H54 (cell line): ENCODE measurements around the gene CACNA1C.

Source experiments
- DNase-seq: peaks from one replicate; pipeline ENCODE4 v3.0.0; 2011; ENCODE audit warnings: low spot score, mixed read lengths; ENCODE audit not compliant: insufficient read length
- FAIRE-seq: peaks from 3 replicates; lab custom pipeline; 2011; peaks lifted over from hg19 to GRCh38; lab: Jason Lieb, UNC
- POLR2A ChIP-seq: IDR thresholded peaks from 2 replicates; pipeline ENCODE4 v1.6.1; 2011; ENCODE audit warnings: low read depth, mild to moderate bottlenecking, low read length

Gene CACNA1C

DNA sequence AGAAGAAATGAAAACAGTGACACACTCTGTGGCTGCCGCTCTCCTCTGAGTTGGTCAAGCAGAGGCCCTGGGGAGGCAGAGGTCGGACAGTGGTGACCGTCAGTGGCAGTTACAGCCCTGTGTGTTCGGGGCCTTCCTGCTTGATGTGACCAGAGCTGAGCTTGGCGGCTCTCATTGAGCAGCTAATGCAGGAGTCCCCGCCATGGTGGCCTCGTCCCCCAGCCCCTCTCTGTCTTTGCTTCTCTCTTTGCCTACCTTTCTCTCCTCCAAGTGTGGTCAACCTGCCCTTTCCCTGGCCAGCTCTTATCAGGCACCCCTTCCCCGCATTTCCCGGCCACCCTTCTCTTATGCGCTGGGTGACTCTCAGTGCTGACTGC lies 362.8 kb downstream of the CACNA1C start:
- no peak for TF ChIP-seq POLR2A
- no peak for DNase-seq
- no peak for FAIRE-seq

GRCh38 chr12:2416158-2416557 lies 363.4 kb downstream of the CACNA1C start:
- DNase-seq (no peak), FAIRE-seq (no peak)
- no peak for TF ChIP-seq POLR2A

- DNase-seq (no peak), FAIRE-seq (no peak)
- no peak for TF ChIP-seq POLR2A
Measured at GRCh38 chr12:2417481-2418160, 364.8 kb downstream of the CACNA1C start.

DNA sequence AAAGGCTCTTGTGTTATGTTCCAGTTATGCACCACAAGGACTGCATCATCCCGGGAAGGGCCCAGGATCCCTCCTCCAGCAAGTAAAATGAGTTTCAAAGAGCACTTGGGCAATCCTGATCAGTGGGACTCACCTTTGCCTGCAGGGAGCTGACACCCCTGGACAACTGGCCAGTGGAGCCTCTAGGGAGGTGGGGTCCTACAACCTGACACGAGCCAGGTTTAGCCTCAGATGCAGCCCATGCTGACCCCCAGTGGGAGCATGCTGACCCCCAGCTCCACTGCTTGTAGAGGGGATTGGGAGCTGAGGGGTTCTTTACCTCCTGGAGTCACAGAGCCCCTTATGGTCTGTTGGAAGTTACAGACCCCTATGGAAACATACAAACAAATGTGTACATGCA lies 365.8 kb downstream of the CACNA1C start:
- no peak for FAIRE-seq
- no peak for TF ChIP-seq POLR2A
- no peak for DNase-seq

DNA sequence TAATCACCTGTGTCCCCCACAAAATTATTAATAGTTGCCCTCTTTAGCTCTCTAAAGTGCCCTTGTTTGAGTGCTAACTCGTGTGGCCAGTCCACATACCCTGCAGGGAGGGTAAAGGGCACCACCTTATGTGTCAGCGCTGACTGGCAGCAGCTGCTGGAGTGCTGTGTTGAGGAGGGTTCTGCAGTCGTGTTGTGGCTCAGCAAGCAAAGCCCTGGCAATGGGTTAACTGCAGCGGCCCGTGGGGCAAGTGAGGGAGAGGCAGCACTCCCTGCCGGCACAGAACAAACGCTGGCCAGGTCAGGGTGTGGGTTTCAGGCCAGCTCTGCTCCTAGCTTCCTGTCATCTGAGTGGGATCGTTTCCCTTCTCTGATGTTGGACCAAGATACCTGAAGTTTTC lies 369.8 kb downstream of the CACNA1C start:
- no peak for TF ChIP-seq POLR2A
- no peak for FAIRE-seq
- DNase-seq, result no peak

DNA sequence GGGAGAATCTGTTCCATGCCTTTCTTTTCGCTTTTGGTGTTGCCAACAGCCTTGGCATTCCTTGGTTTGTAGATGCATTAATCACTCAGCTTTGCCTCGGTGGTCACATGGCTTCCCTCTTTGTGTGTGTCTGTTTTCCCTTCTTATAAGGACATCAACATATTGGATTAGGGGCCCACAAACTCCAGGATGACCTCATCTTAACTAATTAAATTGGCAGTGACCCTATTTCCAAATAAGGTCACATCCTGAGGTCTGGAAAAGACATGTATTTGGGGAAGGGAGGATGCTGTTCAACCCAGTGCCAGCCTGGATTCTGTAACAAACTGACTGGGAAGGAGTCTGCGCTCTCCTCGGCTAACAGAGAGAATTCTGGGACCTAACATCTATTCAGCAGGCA lies 376.2 kb downstream of the CACNA1C start:
- TF ChIP-seq POLR2A, result no peak
- FAIRE-seq (no peak), DNase-seq (no peak)

DNA sequence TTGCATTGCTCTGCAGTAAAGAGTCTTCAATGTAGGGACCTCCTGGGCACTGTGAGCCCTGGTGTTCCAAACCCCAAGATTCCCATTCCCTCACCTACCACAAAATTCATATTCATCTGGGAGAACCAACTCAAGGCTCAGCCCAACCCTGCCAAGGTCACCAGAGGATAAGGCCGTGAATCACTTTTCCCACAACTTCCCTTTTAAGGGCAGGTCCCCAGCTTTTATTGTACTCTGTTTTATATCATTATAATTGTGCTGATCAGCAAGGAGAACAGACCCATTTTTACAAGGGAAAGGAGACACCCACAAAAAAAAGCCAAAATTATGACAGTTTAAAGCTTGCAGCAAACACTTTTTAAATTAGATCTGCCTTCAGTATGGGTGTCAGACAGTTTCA lies 379.0 kb downstream of the CACNA1C start:
- no peak for FAIRE-seq
- TF ChIP-seq POLR2A, result no peak
- DNase-seq, result peak; percentile 30

- no peak for TF ChIP-seq POLR2A
- DNase-seq (no peak), FAIRE-seq (no peak)
Measured at GRCh38 chr12:2432856-2433255, 380.1 kb downstream of the CACNA1C start.

DNA sequence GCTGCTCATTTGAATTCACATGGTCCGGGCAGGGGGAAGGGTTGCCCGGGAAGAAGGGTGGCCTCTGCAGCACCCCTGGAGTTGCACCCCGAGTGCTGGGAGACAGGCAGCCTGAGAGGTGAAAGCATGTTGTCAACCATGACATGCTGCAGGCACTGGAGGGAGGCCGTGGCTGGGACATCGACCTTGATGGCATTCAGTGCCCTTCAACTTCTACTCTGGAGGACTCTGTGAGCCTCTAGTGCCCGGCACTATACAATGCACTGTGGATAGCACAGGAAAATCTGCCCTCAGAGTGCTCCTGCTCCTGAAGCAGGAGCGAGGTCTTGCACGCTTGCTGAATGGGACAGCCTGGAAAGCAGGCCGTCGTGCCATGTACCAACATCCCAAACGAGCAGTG lies 382.7 kb downstream of the CACNA1C start:
- FAIRE-seq (no peak), DNase-seq (no peak)
- TF ChIP-seq POLR2A, result no peak

DNA sequence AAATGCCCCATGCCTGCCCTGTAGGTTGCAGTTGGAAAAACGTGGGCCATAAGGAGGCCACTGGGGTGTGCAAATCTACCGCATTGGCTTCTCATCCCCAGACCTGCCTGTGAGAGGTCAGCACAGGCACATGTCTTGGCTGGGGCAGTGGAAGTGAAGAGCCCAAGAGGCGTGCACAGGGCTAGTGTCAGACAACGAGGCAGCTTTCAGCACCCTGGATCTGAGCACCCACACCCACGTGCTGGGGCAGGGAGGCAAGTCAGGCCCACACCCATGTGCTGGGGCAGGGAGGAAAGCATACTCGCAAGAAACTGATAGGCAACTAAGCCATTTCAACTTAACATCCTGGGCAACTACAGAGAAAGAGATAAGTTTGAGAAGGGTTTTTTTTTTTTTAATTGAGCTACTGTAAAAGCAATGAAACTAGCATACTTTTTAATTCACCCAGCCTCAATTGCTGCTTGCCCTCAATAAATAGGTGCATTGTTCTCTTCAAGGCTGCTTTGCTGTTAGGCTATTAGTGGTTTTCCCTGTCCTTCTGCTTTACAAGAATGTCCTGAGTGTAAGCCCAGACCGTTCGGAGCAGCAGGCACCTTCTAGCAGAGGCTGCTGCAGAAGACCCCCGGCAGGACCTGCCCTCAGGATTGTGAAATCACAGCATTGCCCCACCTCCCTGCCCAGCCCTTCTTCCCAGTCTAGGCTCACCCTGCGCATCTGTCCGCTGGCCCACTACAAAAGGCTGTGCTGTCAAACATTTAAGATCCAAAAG lies 386.7 kb downstream of the CACNA1C start:
- DNase-seq (no peak), FAIRE-seq (no peak)
- no peak for TF ChIP-seq POLR2A

DNA sequence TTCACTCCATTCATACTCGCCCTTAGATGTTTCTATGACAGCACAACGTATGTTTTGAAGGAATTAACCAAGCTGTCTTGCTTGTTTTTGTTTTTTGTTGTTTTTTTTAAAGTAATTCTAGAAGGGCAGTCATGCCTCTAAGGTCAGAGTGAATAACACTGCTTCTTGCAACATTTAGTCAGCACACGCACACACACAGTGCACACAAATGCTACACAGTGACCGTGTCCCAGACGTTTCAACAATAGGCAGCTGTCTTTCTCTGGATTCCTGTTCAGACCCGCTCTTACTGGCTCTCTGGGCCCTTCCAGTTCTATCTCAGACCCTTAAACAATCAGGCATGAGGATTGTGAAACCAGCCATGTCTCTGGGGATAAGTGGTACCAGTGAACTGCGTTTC lies 391.0 kb downstream of the CACNA1C start:
- DNase-seq (no peak), FAIRE-seq (no peak)
- TF ChIP-seq POLR2A, result no peak

- no peak for FAIRE-seq
- no peak for TF ChIP-seq POLR2A
- DNase-seq, result no peak
Measured at GRCh38 chr12:2445968-2446367, 393.2 kb downstream of the CACNA1C start.

- TF ChIP-seq POLR2A, result no peak
- DNase-seq, result no peak
- no peak for FAIRE-seq
Measured at GRCh38 chr12:2447861-2448260, 395.1 kb downstream of the CACNA1C start.

DNA sequence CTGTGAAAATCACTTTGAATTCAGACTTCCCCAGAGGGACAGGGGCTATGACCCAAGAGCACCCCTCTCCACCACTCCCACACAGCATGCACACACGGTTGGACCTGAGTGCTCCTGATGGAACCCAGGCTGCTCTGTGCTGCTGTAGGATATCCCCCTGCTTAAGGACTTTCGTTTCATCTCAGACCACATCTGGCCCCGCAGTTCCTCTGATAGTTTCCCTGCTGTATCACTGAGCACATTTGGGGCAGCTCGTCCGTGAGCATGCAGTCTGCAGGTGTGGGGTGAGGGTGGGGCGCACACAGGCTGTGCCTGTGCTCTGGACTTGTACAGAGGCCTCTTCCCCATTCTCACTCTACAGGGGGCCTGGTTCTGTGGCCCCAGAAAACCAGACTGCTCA lies 396.8 kb downstream of the CACNA1C start:
- FAIRE-seq, result no peak
- no peak for DNase-seq
- no peak for TF ChIP-seq POLR2A

- no peak for TF ChIP-seq POLR2A
- FAIRE-seq (no peak), DNase-seq (no peak)
Measured at GRCh38 chr12:2450553-2450952, 397.8 kb downstream of the CACNA1C start.
